H1 (cell line): ENCODE measurements around the gene DNAJA3.

Experiments
- ATF2 ChIP-seq: IDR thresholded peaks from 2 replicates; pipeline ENCODE4 v1.6.1; 2012; ENCODE audit warnings: low read length, inconsistent platforms
- CEBPB ChIP-seq: IDR thresholded peaks from 2 replicates; pipeline ENCODE4 v1.6.1; 2012; ENCODE audit warnings: low read depth, low read length
- CHD2 ChIP-seq: IDR thresholded peaks from 2 replicates; pipeline ENCODE4 v1.6.1; 2012; ENCODE audit warnings: low read length, improper control_type of control experiment
- CTCF ChIP-seq, 3 experiments: IDR thresholded peaks; 1 replicate in 2 of 3; 2 replicates in 1 of 3; pipeline versions ENCODE4 v1.5.1 to v1.6.1; 2011; ENCODE audit warnings: low read length in 3 of 3, mild to moderate bottlenecking in 3 of 3, inconsistent platforms in 2 of 3, low read depth in 1 of 3, moderate library complexity in 1 of 3; ENCODE audit not compliant: insufficient read depth in 1 of 3; ENCODE audit errors: control extremely low read depth in 1 of 3
- EZH2 ChIP-seq: fragments of 200-600 bp; sonication (generic); IDR thresholded peaks from 2 replicates; pipeline ENCODE4 v1.7.1; 2012; ENCODE audit warnings: low read depth, mild to moderate bottlenecking, moderate library complexity, low read length, inconsistent platforms; ENCODE audit not compliant: severe bottlenecking
- POLR2A ChIP-seq, 2 experiments: IDR thresholded peaks; 1 replicate in 1 of 2; 2 replicates in 1 of 2; pipeline ENCODE4 v1.6.1; 2011; ENCODE audit warnings: low read depth in 2 of 2, low read length in 2 of 2, mild to moderate bottlenecking in 2 of 2; ENCODE audit errors: control extremely low read depth in 1 of 2
- POLR2AphosphoS5 ChIP-seq: IDR thresholded peaks from 2 replicates; pipeline ENCODE4 v1.6.1; 2011; ENCODE audit warnings: low read depth, low read length
- SRF ChIP-seq: IDR thresholded peaks from 2 replicates; pipeline ENCODE4 v1.6.1; 2011; ENCODE audit warnings: mild to moderate bottlenecking, low read depth, low read length, moderate library complexity
- TEAD4 ChIP-seq: IDR thresholded peaks from 2 replicates; pipeline ENCODE4 v1.6.1; 2012; ENCODE audit warnings: low read depth, low read length, inconsistent platforms, mixed read lengths
- YY1 ChIP-seq: IDR thresholded peaks from 2 replicates; pipeline ENCODE4 v1.6.1; 2011; ENCODE audit warnings: low read depth, mild to moderate bottlenecking, low read length

- 0 out of 3 replicates have a peak, but pooled peaks of 1 of the 2 experiments have one; percentile 17 for TF ChIP-seq POLR2A (IDR thresholded peaks at IDR 0.05; ENCODE audit: control extremely low read depth in 1 of 2, low read depth in 2 of 2, low read length in 2 of 2)
- TF ChIP-seq YY1 = no peak
- TF ChIP-seq CTCF (IDR thresholded peaks at IDR 0.05; ENCODE audit: control extremely low read depth in 1 of 3, insufficient read depth in 1 of 3, low read depth in 1 of 3, low read length in 3 of 3) = no peak
- no peak for TF ChIP-seq ATF2
- no peak for TF ChIP-seq EZH2
- TF ChIP-seq CHD2 = no peak
- TF ChIP-seq POLR2AphosphoS5 = 0 out of 2 replicates have a peak, but pooled peaks have one; percentile 34
- TF ChIP-seq SRF = no peak
- no peak for TF ChIP-seq TEAD4
- TF ChIP-seq CEBPB = no peak
Measured at GRCh38 chr16:4455081-4455480, 29.4 kb downstream of the DNAJA3 start.
